Activated CD8-positive, alpha-beta memory T cell treated with anti-CD3 and anti-CD28 coated beads for 48 hours (primary cell): ENCODE data around the gene ETV5.

ENCODE experiments used
- DNase-seq, 3 experiments: peaks; one replicate each; pipeline ENCODE4 v3.0.0-alpha.2; 2020; ENCODE audit warnings: low read depth in 2 of 3, low spot score in 2 of 3

The ETV5 gene

GRCh38 chr3:186097317-186097662 is 11.6 kb downstream of the ETV5 start:
- no peak for DNase-seq

GRCh38 chr3:186096290-186096689 is 12.6 kb downstream of the ETV5 start:
- DNase-seq = no peak

- no peak for DNase-seq
These were observed 13.3 kb downstream of the ETV5 start for GRCh38 chr3:186095561-186096081.

GRCh38 chr3:186094696-186095425 is 14.0 kb downstream of the ETV5 start:
- DNase-seq = no peak

GRCh38 chr3:186094271-186094670 is 14.6 kb downstream of the ETV5 start:
- no peak for DNase-seq

GRCh38 chr3:186093271-186093900 is 15.5 kb downstream of the ETV5 start:
- DNase-seq = no peak

GRCh38 chr3:186092360-186093070 is 16.4 kb downstream of the ETV5 start:
- no peak for DNase-seq

GRCh38 chr3:186090901-186091300 is 18.0 kb downstream of the ETV5 start:
- DNase-seq = no peak

- DNase-seq = no peak
These were observed 20.6 kb downstream of the ETV5 start for GRCh38 chr3:186088335-186088734.

GRCh38 chr3:186084264-186084663 is 24.6 kb downstream of the ETV5 start:
- no peak for DNase-seq

GRCh38 chr3:186083746-186084145 is 25.1 kb downstream of the ETV5 start:
- no peak for DNase-seq

GRCh38 chr3:186082150-186082549 is 26.7 kb downstream of the ETV5 start:
- no peak for DNase-seq

GRCh38 chr3:186081678-186082077 is 27.2 kb downstream of the ETV5 start:
- no peak for DNase-seq

GRCh38 chr3:186080849-186081438 is 27.9 kb downstream of the ETV5 start:
- DNase-seq = no peak

GRCh38 chr3:186079925-186080324 is 29.0 kb downstream of the ETV5 start:
- DNase-seq = no peak

- DNase-seq = no peak
These were observed 31.4 kb downstream of the ETV5 start for GRCh38 chr3:186077466-186077865.

GRCh38 chr3:186075931-186076567 is 32.8 kb downstream of the ETV5 start:
- no peak for DNase-seq

- DNase-seq = no peak
These were observed 33.4 kb downstream of the ETV5 start for GRCh38 chr3:186075489-186075888.

- no peak for DNase-seq
These were observed 35.2 kb downstream of the ETV5 start for GRCh38 chr3:186073641-186074040.

GRCh38 chr3:186070996-186071395 is 37.9 kb downstream of the ETV5 start:
- DNase-seq = no peak

GRCh38 chr3:186070550-186070949 is 38.3 kb downstream of the ETV5 start:
- DNase-seq = no peak
